ENCODE measurements around the gene NTRK3. TPM values are rescaled to one million over a fixed set of nuclear protein-coding genes. Genes with fewer than 3 reads are reported as not detected.

The NTRK3 gene
- total RNA-seq, 1 donor from 2014 or later = 3.7 TPM

DNA sequence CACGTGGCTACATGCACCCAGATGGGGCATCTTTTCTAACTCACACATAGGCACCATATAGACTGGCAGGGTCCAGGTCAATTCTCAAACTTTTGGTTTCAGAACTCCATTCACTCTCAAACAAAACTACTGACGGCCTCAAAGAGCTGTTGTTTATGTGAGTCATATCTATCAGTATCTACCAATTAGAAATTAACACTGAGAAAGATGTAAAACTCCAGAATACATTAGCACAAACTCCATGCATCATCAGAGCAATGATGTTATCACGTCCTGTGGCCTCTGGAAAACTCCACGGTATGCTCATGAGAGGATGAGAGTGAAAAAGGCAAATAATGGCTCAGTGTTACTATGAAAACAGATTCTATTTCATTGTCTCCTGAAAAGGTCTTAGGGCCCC is 116.1 kb downstream of the NTRK3 start:
- no peak for DNase-seq (ENCODE audit: low spot score)
- intact Hi-C loops (cut with DNase I) = no loop called here

- DNase-seq (ENCODE audit: low spot score) = no peak
- intact Hi-C loops (cut with DNase I) = no loop called here
These were observed 116.6 kb downstream of the NTRK3 start for GRCh38 chr15:88139936-88140335.

DNA sequence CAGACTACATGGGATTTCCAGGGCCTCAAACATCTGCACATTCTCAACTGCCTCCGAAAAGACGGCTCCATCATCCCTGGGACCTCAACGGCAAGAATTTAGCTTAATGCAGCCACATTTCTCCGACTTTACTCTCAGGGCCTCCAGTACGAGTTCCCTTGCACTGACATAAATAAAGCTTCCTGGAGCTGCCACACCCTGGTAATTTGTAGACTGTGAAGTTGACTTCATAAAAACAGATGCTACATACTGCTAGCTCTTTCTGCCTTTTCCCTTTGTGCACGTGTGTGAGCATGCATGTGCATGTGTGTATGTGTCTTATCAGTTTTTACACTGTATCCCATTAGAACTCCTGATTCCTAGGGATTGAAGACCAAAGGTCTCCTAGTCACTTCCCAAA is 122.7 kb downstream of the NTRK3 start:
- intact Hi-C loops (cut with DNase I) = no loop called here
- no peak for DNase-seq (ENCODE audit: low spot score)

DNA sequence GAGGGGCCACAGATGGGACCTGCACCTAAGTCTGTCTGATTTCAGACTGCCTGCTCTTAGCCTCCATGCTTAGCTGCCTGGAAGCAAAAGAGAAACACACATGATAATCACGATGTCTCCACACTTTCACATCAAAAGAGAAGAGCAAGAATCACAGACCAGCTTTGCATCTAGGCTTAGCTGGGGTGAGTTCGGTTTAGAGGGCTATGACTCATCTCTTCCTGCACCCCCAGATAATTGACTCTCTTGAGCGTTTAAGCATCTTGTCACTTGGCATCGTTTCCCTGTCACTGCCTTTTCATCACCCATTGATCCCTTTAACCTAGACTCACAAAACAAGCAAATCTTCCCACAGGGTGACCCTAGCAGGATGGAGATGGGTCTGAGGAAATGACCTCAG is 124.0 kb downstream of the NTRK3 start:
- DNase-seq (ENCODE audit: low spot score) = no peak
- intact Hi-C loops (cut with DNase I) = no loop called here

DNA sequence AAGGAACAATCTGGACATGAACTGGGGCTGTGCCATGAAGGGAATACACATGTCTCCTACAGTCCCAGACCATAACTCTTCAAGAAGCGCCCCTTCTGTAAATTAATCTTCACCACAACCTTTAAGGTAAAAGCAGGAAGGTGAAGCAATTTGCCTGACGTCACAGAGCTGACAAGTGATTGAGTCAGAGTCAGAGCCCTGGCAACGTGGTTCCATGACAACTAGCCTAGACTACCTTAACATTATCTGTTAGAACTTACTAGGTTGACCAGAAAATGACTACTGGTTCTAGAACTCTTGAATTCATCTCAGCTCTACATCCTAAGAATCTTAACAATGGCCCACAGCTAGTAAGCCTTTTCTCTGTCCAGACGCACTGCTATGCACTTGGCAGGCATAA is 124.6 kb downstream of the NTRK3 start:
- DNase-seq (ENCODE audit: low spot score) = no peak
- intact Hi-C loops (cut with DNase I) = no loop called here

GRCh38 chr15:88127432-88127790 is 129.1 kb downstream of the NTRK3 start:
- DNase-seq (ENCODE audit: low spot score) = no peak
- intact Hi-C loops (cut with DNase I) = no loop called here

- intact Hi-C loops (cut with DNase I) = no loop called here
- no peak for DNase-seq (ENCODE audit: low spot score)
These were observed 129.7 kb downstream of the NTRK3 start for GRCh38 chr15:88126695-88127431.

DNA sequence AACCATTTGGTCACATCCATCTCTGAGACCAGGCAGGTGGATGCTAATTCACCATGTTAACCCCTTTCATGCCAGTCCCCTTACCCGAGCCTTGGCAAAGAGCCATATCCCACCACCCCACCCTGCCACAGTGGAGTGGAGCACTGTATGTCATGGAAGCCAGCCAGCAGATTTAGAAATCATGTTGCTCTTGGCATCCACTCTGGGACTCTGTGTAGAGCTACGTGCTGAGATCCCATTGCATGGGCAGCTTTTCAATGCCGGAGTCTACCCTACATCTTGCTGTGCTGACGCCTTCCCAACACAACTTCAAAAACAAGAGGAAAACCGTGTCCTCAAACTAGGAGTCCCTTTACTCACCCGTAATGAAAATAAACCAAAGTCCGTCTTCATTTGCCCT is 131.0 kb downstream of the NTRK3 start:
- intact Hi-C loops (cut with DNase I) = no loop called here
- DNase-seq (ENCODE audit: low spot score) = no peak

DNA sequence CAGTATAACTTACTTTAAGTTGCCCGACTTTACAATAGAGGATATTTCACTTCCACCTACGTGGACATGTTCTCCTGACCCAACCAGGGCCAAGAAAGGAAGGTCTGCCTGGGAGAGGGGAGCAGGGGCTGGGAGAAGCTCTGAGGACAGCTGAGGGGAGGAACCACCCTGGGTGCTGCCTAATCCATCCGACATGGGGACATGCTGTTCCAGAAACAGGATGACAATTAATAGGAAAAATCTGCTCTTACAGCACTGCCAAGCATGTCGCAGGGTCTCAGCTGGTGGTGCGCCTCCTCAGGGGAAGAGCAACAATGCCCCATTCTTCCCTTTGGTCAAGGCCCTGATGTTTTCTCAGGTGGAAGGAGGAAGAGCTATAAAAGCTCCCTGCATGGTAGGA is 132.3 kb downstream of the NTRK3 start:
- intact Hi-C loops (cut with DNase I) = no loop called here
- DNase-seq (ENCODE audit: low spot score) = no peak

DNA sequence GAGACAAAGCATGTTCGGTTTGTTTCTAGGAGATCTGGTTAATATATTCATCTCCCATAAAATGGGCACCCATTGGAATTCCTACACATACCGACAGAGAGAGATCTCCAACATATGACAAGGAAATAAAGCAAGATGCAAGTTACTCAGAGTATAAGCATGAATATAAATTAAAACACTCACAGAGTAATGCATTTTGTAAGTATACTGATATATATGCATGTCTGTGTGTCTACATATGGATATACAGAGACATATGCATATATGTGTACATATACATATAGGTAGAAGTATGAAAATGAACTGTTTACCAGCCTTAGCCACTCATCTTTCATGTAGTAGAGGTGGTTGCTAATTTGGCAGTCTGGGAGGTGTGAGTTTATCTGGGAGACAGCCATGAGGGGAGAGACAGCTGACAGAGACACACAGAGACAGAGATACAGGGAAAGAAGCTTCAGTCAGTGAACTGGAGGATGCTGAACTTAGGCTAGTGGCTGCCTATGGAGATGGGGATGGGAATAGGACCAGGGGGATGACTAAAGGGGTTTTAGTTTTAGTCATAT is 134.5 kb downstream of the NTRK3 start:
- intact Hi-C loops (cut with DNase I) = no loop called here
- no peak for DNase-seq (ENCODE audit: low spot score)

GRCh38 chr15:88120026-88120425 is 136.5 kb downstream of the NTRK3 start:
- DNase-seq (ENCODE audit: low spot score) = no peak
- intact Hi-C loops (cut with DNase I) = no loop called here

DNA sequence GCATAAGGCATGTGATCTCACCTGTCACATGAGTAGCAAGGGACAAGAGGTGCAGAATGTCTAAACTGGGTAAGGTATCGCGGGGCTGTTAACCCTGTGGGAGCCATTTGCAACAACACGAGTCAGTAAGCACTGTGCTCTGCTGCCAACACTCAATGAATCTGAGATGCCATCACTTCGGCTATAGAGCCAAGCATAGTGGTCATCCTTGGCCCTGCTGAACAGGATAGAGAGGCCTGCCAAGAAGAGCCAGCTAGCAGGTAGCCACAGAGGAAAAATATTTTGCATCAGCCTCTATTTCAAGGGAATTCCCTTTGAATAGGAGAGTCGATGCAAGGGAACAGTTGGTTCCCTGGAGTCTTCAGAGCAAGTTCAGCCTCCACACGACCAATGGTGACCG is 137.8 kb downstream of the NTRK3 start:
- no peak for DNase-seq (ENCODE audit: low spot score)
- intact Hi-C loops (cut with DNase I) = no loop called here

- DNase-seq (ENCODE audit: low spot score) = no peak
- intact Hi-C loops (cut with DNase I) = no loop called here
These were observed 138.5 kb downstream of the NTRK3 start for GRCh38 chr15:88118035-88118434.

DNA sequence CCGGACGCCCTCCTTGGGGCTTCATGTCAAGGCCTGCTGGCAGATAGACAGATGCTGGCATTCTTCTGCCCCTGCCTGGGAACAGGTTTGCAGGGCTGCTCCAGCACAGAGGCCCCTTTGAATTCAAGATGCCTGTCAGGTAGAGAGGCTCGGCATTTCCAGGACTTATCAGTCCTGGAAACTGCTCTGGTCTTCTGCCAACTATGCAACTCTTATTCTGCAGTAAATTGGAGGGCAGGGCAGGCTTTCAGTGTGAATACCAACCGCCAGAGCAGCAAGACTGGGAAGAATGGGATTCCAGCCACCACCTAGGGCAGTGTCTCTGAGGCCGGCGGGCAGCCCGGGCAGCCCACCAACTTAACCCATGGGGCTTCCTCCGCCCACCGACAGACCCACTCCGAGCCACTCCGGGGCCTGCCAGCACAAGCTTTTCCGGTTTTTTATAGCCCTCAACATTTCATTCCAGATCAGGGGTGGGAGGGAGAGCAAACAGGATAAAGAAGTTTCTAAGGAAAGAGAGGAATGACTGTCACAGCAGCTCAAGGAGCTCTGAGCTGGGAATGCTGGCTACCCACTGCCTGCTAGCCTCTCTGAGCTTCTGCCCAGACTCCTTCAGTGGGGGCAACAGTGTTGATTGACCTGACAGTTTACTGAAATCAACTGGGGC is 140.9 kb downstream of the NTRK3 start:
- intact Hi-C loops (cut with DNase I) = no loop called here
- DNase-seq (ENCODE audit: low spot score) = no peak

DNA sequence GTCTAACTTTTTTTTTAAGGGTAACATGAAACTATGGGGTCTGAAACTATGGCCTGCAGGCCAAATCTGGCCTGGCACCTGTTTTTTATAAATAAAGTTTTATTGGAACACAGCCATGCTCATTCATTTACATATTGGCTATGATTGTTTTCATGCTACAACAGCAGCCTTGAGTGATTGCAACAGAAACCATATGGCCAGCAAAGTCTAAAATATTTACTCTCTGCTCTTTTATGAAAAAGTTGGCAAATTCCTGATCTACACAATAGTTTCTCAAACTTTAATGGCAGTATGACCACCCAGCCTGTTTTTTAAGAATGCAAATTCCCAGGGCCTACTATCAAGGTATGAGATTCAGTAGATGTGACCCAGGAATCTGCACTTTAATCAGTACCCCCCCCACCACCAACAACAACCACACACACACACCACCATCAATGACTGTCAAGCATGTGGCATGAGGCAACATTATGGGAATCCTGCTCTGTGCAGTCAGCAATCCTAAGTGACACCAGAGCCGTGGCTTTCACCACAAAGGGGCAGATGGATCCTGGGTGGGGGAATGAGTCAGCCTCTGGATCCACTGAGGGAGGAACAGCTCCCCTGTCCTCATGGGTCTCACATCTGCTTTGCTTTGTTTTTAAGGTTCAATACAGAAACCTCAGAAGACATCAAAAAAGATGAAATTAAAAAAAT is 142.8 kb downstream of the NTRK3 start:
- no peak for DNase-seq (ENCODE audit: low spot score)
- intact Hi-C loops (cut with DNase I) = no loop called here

GRCh38 chr15:88108991-88109390 is 147.5 kb downstream of the NTRK3 start:
- no peak for DNase-seq (ENCODE audit: low spot score)
- intact Hi-C loops (cut with DNase I) = no loop called here

- intact Hi-C loops (cut with DNase I) = no loop called here
These were observed 148.1 kb downstream of the NTRK3 start for GRCh38 chr15:88108477-88108876.

DNA sequence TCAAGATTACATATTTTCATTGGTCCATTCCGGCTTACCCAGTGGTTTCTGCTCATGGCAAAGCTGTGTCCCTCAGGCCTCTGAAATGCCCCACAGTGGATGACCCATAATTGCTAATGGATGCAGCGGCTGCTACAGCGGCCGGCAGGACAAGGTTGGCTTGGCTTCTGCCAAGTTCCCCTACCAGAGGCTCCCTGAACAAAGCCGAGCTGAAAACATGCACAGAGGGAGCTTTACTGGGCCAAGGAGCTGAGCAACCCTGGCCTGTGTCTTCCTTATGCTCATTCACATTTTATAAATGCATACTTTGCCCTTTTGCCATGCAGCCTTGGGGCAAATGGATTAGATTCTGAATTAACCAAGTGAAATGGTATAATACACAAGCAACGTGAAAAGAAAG is 150.5 kb downstream of the NTRK3 start:
- no peak for DNase-seq (ENCODE audit: low spot score)
- intact Hi-C loops (cut with DNase I) = no loop called here

More at GRCh38 chr15:88108477-88108876, 148.1 kb downstream of the NTRK3 start:
- DNase-seq (ENCODE audit: low spot score) = no peak

- intact Hi-C loops (cut with DNase I) = no loop called here
- DNase-seq (ENCODE audit: low spot score) = no peak
These were observed 152.2 kb downstream of the NTRK3 start for GRCh38 chr15:88104357-88104756.

DNA sequence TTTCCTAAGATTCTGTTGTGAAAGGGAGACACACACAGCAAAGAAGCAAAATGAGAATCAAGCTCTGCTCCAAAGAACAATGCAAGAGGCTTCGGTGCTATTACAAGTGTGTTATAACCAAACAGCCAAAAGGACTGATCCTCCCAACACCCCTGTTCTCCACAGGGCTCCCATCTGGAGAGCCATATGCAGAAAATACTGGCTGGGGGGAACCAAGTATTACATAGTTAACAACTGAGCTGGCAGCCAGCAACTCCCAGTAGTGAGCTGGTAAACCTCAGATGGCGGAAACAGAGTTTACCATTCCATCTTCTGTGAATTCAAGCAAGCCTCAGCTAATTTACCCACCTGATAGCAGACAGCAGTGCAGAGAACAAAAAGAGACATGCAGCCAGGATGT is 156.4 kb downstream of the NTRK3 start:
- intact Hi-C loops (cut with DNase I) = no loop called here
- DNase-seq (ENCODE audit: low spot score) = no peak

GRCh38 chr15:88098361-88098760 is 158.2 kb downstream of the NTRK3 start:
- DNase-seq (ENCODE audit: low spot score) = no peak
- intact Hi-C loops (cut with DNase I) = no loop called here
